ENCODE results near the gene H6PD.

DNA sequence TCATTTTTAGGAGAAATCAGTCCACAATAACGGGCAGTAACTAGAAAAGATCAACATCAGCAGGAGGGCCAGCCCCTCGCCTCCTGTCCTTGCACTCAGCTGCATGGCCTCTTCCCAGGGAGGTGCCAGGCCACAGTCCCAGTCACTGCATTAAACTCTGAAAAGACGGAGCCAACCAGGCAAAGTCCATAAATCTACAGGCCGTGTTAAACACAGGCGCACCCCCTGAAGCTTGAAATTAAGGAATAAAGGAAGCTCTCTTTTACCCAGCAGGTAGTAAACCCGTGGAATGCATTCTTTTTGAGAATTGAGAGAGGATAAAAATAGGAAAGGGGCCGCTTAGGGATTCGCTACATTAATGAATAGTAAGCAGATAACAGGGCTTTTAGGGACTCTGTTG lies 18.4 kb downstream of the H6PD start:
- TF ChIP-seq, protein P1, sequence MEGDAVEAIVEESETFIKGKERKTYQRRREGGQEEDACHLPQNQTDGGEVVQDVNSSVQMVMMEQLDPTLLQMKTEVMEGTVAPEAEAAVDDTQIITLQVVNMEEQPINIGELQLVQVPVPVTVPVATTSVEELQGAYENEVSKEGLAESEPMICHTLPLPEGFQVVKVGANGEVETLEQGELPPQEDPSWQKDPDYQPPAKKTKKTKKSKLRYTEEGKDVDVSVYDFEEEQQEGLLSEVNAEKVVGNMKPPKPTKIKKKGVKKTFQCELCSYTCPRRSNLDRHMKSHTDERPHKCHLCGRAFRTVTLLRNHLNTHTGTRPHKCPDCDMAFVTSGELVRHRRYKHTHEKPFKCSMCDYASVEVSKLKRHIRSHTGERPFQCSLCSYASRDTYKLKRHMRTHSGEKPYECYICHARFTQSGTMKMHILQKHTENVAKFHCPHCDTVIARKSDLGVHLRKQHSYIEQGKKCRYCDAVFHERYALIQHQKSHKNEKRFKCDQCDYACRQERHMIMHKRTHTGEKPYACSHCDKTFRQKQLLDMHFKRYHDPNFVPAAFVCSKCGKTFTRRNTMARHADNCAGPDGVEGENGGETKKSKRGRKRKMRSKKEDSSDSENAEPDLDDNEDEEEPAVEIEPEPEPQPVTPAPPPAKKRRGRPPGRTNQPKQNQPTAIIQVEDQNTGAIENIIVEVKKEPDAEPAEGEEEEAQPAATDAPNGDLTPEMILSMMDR (IDR thresholded peaks at IDR 0.05; ENCODE audit: insufficient read depth, low read length, poor library complexity, severe bottlenecking), result no peak
- no peak for TF ChIP-seq EZH2phosphoT487 (conservative IDR thresholded peaks at IDR 0.05; ENCODE audit: low read length)
